ENCODE data around the gene SLC13A3. TPM values are rescaled to one million over a fixed set of nuclear protein-coding genes. Genes with fewer than 3 reads are reported as not detected.

The SLC13A3 gene
- total RNA-seq, 1 experiment from 2014 or later = 0.39 TPM

GRCh38 chr20:46683939-46684750 is 32.9 kb upstream of the SLC13A3 start:
- H3K27me3 Mint-ChIP-seq (ENCODE audit: insufficient read depth, unreplicated experiment) = no peaks in the 10 kb centered on the region
- peaks cover 10% of the 10 kb centered on the region for H3K4me1 Mint-ChIP-seq (ENCODE audit: low read depth, unreplicated experiment)
- Histone ChIP-seq H3K4me3 (ENCODE audit: low read depth, low read length) (no peak overlapping the region), H3K9me3 (no peaks in the 10 kb centered on the region), H3K36me3 (ENCODE audit: control insufficient read depth, insufficient read depth, low read length) (peaks cover 2% of the 10 kb centered on the region; the same call in 1 of the 2 replicates), H3K4me1 (peaks cover 12% of the 10 kb centered on the region; the same call in 1 of the 2 replicates), H3K27me3 (replicated peaks; ENCODE audit: control insufficient read depth, insufficient read depth, low read length) (no peaks in the 10 kb centered on the region)
- TF ChIP-seq CTCF (IDR thresholded peaks at IDR 0.05; ENCODE audit: insufficient read depth in 1 of 2, low read depth in 1 of 2, low read length in 1 of 2, severe bottlenecking in 1 of 2, unreplicated experiment in 1 of 2) = no peak
- H3K9me3 Mint-ChIP-seq (ENCODE audit: unreplicated experiment) = no peaks in the 10 kb centered on the region
- ChIA-PET CTCF (interaction anchor here (1.0 kb wide), 1 partner anchor 123 kb away, joined by 3 read pairs; no protein-coding TSS in a partner anchor), POLR2A (no interaction called here)
- BruUV-seq (replicated peaks) = no TSS peak
- H3K27ac Mint-ChIP-seq (ENCODE audit: unreplicated experiment) = no peak overlapping the region
- no peak for DNase-seq
- H3K36me3 Mint-ChIP-seq (ENCODE audit: insufficient read depth, unreplicated experiment) = peaks cover 16% of the 10 kb centered on the region
- intact Hi-C loops (cut with micrococcal nuclease; ENCODE audit: unreplicated experiment) = no loop called here
- peak overlapping the region; percentile 1 for H3K4me3 Mint-ChIP-seq (ENCODE audit: unreplicated experiment)

GRCh38 chr20:46683668-46683938 is 32.3 kb upstream of the SLC13A3 start:
- Mint-ChIP-seq H3K9me3 (ENCODE audit: unreplicated experiment) (no peaks in the 10 kb centered on the region), H3K27me3 (ENCODE audit: insufficient read depth, unreplicated experiment) (no peaks in the 10 kb centered on the region), H3K27ac (ENCODE audit: unreplicated experiment) (no peak overlapping the region), H3K4me1 (ENCODE audit: low read depth, unreplicated experiment) (peaks cover 10% of the 10 kb centered on the region), H3K36me3 (ENCODE audit: insufficient read depth, unreplicated experiment) (peaks cover 14% of the 10 kb centered on the region), H3K4me3 (ENCODE audit: unreplicated experiment) (no peak overlapping the region)
- DNase-seq = no peak
- H3K36me3 ChIP-seq (ENCODE audit: control insufficient read depth, insufficient read depth, low read length) = peaks cover 2% of the 10 kb centered on the region; the same call in 1 of the 2 replicates
- H3K9me3 ChIP-seq = no peaks in the 10 kb centered on the region
- peaks cover 12% of the 10 kb centered on the region; the same call in 1 of the 2 replicates for H3K4me1 ChIP-seq
- no peak for TF ChIP-seq CTCF (IDR thresholded peaks at IDR 0.05; ENCODE audit: insufficient read depth in 1 of 2, low read depth in 1 of 2, low read length in 1 of 2, severe bottlenecking in 1 of 2, unreplicated experiment in 1 of 2)
- intact Hi-C loops (cut with micrococcal nuclease; ENCODE audit: unreplicated experiment) = no loop called here
- H3K27me3 ChIP-seq (replicated peaks; ENCODE audit: control insufficient read depth, insufficient read depth, low read length) = no peaks in the 10 kb centered on the region
- H3K4me3 ChIP-seq (ENCODE audit: low read depth, low read length) = no peak overlapping the region
- ChIA-PET POLR2A (no interaction called here), CTCF (interaction anchor here (0.7 to 1.0 kb wide), 2 partner anchors 98 to 122 kb away, joined by 3 read pairs; no protein-coding TSS in a partner anchor)
- no TSS peak for BruUV-seq (replicated peaks)

GRCh38 chr20:46683011-46683667 is 31.9 kb upstream of the SLC13A3 start:
- BruUV-seq (replicated peaks) = no TSS peak
- H3K4me3 Mint-ChIP-seq (ENCODE audit: unreplicated experiment) = no peak overlapping the region
- DNase-seq = no peak
- no peaks in the 10 kb centered on the region for H3K9me3 Mint-ChIP-seq (ENCODE audit: unreplicated experiment)
- POLR2A ChIA-PET = no interaction called here
- H3K27me3 Mint-ChIP-seq (ENCODE audit: insufficient read depth, unreplicated experiment) = no peaks in the 10 kb centered on the region
- peaks cover 10% of the 10 kb centered on the region for H3K4me1 Mint-ChIP-seq (ENCODE audit: low read depth, unreplicated experiment)
- Histone ChIP-seq H3K36me3 (ENCODE audit: control insufficient read depth, insufficient read depth, low read length) (peaks cover 2% of the 10 kb centered on the region; the same call in 1 of the 2 replicates), H3K27me3 (replicated peaks; ENCODE audit: control insufficient read depth, insufficient read depth, low read length) (no peaks in the 10 kb centered on the region), H3K9me3 (no peaks in the 10 kb centered on the region), H3K4me1 (peaks cover 9% of the 10 kb centered on the region; the same call in 1 of the 2 replicates), H3K4me3 (ENCODE audit: low read depth, low read length) (no peak overlapping the region)
- peaks cover 14% of the 10 kb centered on the region for H3K36me3 Mint-ChIP-seq (ENCODE audit: insufficient read depth, unreplicated experiment)
- no peak overlapping the region for H3K27ac Mint-ChIP-seq (ENCODE audit: unreplicated experiment)
- no peak for TF ChIP-seq CTCF (IDR thresholded peaks at IDR 0.05; ENCODE audit: insufficient read depth in 1 of 2, low read depth in 1 of 2, low read length in 1 of 2, severe bottlenecking in 1 of 2, unreplicated experiment in 1 of 2)
- CTCF ChIA-PET = interaction anchor here (0.7 to 1.4 kb wide), 3 partner anchors 21 to 122 kb away, joined by 3 read pairs; no protein-coding TSS in a partner anchor
- intact Hi-C loops (cut with micrococcal nuclease; ENCODE audit: unreplicated experiment) = no loop called here
